Measurements from ENCODE around the gene NACC1.

NACC1 gene

DNA sequence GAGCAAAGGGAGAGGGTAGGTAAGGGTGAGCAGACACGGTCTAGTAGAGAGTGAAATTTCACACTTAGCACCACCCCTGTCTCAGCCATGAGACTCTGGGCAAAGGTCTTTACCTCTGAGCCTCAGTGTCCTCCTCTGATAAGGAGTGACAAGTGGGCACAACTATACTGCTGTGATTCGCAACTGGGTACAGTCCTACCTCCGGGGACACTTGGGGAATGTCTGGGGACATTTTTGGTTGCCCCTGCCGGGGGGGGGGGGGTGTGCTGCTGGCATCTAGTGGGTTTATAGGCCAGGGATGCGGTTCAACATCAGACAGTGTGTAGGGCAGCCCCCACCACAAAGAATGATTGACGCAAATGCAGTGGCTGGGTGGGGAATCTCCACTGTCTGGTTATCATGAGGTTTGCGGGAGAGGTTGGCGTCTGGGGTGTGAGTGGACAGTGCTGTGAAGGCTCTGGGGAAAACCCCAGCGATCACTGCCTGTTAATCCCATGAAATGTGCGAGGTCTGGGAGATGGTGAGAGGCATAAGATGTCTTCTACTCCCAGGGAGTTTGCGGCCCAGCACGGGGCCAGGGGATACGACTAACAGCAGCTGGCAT, 4.3 kb downstream of the NACC1 start:
- Histone ChIP-seq H4K20me1 (ENCODE audit: insufficient read depth, low read length) (peaks cover 17% of the 10 kb centered on the region), H3K9ac (ENCODE audit: low read length) (no peak overlapping the region)

DNA sequence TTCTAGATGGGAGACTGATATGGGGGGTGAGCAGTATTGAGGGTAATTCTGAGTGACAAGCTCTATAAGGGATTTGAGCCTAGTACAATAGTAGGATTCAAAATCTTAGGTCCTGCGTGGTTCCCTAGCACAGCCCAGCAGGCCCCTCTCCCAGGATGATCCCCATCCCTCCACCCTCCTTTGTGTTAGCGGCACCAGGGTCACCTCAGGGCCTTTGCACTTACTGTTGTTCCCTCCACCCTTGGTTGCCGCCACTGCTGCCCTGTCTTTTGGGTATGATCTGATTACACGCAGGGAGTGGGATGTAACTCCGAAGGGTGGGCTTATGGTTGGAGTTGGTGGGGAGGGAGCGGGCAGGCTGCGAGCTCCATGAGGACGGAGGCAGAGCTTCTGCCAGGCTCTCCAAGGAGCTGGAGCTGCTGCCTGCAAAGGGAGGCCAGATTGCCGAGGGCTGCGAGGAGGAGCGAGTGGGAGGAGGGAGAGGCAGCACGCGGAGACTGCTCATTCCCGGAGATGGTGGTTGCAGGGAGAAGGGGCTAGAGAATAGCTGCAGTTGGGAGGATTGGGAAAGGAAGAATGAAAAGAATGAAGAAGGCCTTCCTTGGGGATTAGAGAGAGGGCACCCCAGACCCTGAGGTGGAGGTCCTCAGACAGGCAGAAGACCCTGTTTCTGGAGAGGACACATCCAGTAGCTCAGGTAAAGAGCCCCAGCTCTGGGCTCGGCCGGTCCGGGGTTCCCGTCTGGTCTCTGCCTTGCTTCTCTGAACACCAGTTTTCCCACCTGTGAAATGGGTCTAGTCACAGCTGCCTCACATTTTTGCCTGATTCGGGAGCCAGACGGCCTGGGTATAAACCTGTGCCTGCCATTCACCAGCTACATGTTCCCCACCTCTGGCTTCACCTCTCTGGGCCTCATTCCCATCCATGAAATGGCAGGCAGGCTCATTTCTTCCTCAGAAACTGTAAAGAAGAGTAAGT, 5.2 kb downstream of the NACC1 start:
- Histone ChIP-seq H3K4me2 (ENCODE audit: low read depth, low read length) (no peak overlapping the region), H3K36me3 (replicated peaks; ENCODE audit: insufficient read depth, low read length) (no peaks in the 10 kb centered on the region)

More for the DNA sequence above, 4.3 kb downstream of the NACC1 start:
- DNase-seq: no peak
- Histone ChIP-seq H3K9me3 (replicated peaks; ENCODE audit: insufficient read depth, low read length) (no peaks in the 10 kb centered on the region), H3K9me2 (replicated peaks; ENCODE audit: insufficient read depth, low read length) (no peaks in the 10 kb centered on the region), H3K27me3 (replicated peaks; ENCODE audit: insufficient read depth, low read length) (no peaks in the 10 kb centered on the region), H2AFZ (ENCODE audit: low read length) (no peak overlapping the region), H3K4me2 (ENCODE audit: low read depth, low read length) (no peak overlapping the region), H3K27ac (ENCODE audit: low read length) (no peak overlapping the region), H3K79me2 (ENCODE audit: low read length) (peaks cover 74% of the 10 kb centered on the region), H3F3A (ENCODE audit: insufficient read depth, low read length) (no peaks in the 10 kb centered on the region), H3K4me1 (ENCODE audit: low read length) (peaks cover 7% of the 10 kb centered on the region), H3K36me3 (replicated peaks; ENCODE audit: insufficient read depth, low read length) (no peaks in the 10 kb centered on the region), H3K4me3 (ENCODE audit: low read length) (no peak overlapping the region)
- no peak for TF ChIP-seq EZH2phosphoT487 (IDR thresholded peaks at IDR 0.05; ENCODE audit: low read length)
- TF ChIP-seq EZH2 (optimal IDR thresholded peaks at IDR 0.05; ENCODE audit: low read depth, low read length): no peak
- TF ChIP-seq, protein P1, sequence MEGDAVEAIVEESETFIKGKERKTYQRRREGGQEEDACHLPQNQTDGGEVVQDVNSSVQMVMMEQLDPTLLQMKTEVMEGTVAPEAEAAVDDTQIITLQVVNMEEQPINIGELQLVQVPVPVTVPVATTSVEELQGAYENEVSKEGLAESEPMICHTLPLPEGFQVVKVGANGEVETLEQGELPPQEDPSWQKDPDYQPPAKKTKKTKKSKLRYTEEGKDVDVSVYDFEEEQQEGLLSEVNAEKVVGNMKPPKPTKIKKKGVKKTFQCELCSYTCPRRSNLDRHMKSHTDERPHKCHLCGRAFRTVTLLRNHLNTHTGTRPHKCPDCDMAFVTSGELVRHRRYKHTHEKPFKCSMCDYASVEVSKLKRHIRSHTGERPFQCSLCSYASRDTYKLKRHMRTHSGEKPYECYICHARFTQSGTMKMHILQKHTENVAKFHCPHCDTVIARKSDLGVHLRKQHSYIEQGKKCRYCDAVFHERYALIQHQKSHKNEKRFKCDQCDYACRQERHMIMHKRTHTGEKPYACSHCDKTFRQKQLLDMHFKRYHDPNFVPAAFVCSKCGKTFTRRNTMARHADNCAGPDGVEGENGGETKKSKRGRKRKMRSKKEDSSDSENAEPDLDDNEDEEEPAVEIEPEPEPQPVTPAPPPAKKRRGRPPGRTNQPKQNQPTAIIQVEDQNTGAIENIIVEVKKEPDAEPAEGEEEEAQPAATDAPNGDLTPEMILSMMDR (IDR thresholded peaks at IDR 0.05; ENCODE audit: low read length): no peak

DNA sequence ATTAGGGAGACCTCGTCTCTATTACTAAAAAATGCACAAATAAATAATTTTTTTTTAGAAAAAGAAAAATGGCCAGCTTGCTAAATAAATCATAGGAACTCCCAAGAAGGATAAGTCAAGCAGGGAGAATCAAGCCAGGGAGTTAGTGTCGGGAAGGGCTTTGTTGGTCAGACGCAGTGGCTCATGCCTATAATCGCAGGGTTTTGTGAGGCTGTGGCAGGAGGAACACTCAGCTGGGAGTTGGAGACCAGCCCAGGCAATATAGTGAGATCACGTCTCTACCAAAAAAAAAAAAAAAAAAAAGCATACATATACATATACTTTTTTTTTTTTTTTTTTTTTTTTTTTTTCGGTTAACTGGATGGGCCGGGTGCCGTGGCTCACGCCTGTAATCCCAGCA, 9.0 kb downstream of the NACC1 start:
- Histone ChIP-seq H3K4me2 (ENCODE audit: low read depth, low read length) (no peak overlapping the region), H3K9me2 (replicated peaks; ENCODE audit: insufficient read depth, low read length) (no peaks in the 10 kb centered on the region), H3K27ac (ENCODE audit: low read length) (no peak overlapping the region), H3K36me3 (replicated peaks; ENCODE audit: insufficient read depth, low read length) (no peaks in the 10 kb centered on the region), H3K27me3 (replicated peaks; ENCODE audit: insufficient read depth, low read length) (no peaks in the 10 kb centered on the region), H3K4me3 (ENCODE audit: low read length) (no peak overlapping the region), H3K9me3 (replicated peaks; ENCODE audit: insufficient read depth, low read length) (no peaks in the 10 kb centered on the region), H3K79me2 (ENCODE audit: low read length) (peaks cover 74% of the 10 kb centered on the region), H4K20me1 (ENCODE audit: insufficient read depth, low read length) (no peaks in the 10 kb centered on the region; the same call in 1 of the 2 replicates), H3K4me1 (ENCODE audit: low read length) (no peaks in the 10 kb centered on the region), H3F3A (ENCODE audit: insufficient read depth, low read length) (no peaks in the 10 kb centered on the region), H2AFZ (ENCODE audit: low read length) (no peak overlapping the region), H3K9ac (ENCODE audit: low read length) (no peak overlapping the region)
- TF ChIP-seq EZH2 (optimal IDR thresholded peaks at IDR 0.05; ENCODE audit: low read depth, low read length) (no peak), EZH2phosphoT487 (IDR thresholded peaks at IDR 0.05; ENCODE audit: low read length) (no peak)
- TF ChIP-seq, protein P1 (IDR thresholded peaks at IDR 0.05; ENCODE audit: low read length): no peak
- DNase-seq: no peak

More for the DNA sequence above, 5.2 kb downstream of the NACC1 start:
- no peak for DNase-seq
- TF ChIP-seq, protein P1 (IDR thresholded peaks at IDR 0.05; ENCODE audit: low read length): no peak
- TF ChIP-seq EZH2phosphoT487 (IDR thresholded peaks at IDR 0.05; ENCODE audit: low read length) (no peak), EZH2 (optimal IDR thresholded peaks at IDR 0.05; ENCODE audit: low read depth, low read length) (no peak)
- Histone ChIP-seq H3K9me2 (replicated peaks; ENCODE audit: insufficient read depth, low read length) (no peaks in the 10 kb centered on the region), H3K27me3 (replicated peaks; ENCODE audit: insufficient read depth, low read length) (no peaks in the 10 kb centered on the region), H2AFZ (ENCODE audit: low read length) (no peak overlapping the region), H3K27ac (ENCODE audit: low read length) (no peak overlapping the region), H3K4me1 (ENCODE audit: low read length) (peaks cover 7% of the 10 kb centered on the region), H3K9ac (ENCODE audit: low read length) (no peak overlapping the region), H3K4me3 (ENCODE audit: low read length) (no peak overlapping the region), H3K9me3 (replicated peaks; ENCODE audit: insufficient read depth, low read length) (no peaks in the 10 kb centered on the region), H4K20me1 (ENCODE audit: insufficient read depth, low read length) (peaks cover 17% of the 10 kb centered on the region), H3K79me2 (ENCODE audit: low read length) (peaks cover 82% of the 10 kb centered on the region), H3F3A (ENCODE audit: insufficient read depth, low read length) (no peaks in the 10 kb centered on the region)

All from MM.1S (cell line).